DND-41 (cell line): ENCODE results near the gene RNU5B-1.

ENCODE experiments used
- EZH2 ChIP-seq: IDR thresholded peaks from 3 replicates; pipeline ENCODE4 v1.6.1; 2012; ENCODE audit warnings: borderline replicate concordance, low read depth, mild to moderate bottlenecking, moderate library complexity, low read length, inconsistent platforms; ENCODE audit not compliant: severe bottlenecking
- TF ChIP-seq, protein P1 (sequence below): IDR thresholded peaks from 2 replicates; pipeline ENCODE4 v1.5.1; 2012; ENCODE audit warnings: borderline replicate concordance, low read length, moderate library complexity, mild to moderate bottlenecking; ENCODE audit not compliant: poor library complexity, severe bottlenecking; ENCODE audit errors: extremely low read depth

DNA sequence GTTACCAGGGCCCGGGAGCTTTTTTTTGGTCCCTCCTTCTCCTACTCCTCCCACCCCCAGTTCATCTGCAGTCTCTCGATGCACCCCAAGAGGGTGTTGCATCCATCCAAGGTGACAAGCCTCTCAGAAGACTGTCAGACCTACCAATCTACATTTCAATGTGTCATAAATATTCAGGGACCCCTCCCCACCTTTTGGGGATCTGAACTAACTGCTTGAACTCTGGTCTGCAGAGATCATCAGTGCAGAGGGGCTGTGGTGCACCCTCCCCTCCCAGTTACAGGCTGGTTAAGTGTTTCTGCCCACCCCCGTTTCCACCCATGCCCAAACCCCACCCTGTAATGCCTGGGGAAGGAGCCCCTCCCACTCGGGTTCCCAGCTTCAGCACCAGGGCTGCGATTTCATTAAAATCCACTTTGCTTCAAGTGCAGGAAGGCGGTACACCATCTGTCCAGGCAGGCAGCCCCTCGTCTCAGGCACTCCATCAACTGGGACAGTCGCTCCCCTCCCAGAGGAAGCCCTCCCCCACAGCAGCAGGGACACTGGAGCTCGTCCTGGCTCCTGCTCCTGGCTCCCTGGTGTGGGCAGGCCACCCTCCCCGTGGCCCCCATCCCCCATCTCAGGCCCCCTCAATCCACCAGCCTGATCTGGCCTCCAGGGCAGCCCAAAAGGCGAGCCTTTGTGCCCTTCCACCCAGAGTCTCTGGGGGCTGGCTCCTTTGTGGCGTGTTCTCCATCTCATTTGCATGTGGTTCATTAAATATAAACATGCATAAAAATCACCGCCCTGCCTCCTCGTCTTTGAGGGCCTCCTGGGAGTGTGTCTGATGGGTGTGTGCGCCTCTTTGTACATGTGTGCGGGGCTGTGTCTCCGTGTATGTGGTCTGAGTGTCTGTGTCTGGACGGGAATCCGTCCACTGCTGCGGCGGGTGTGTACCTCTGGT, 32.3 kb downstream of the RNU5B-1 start:
- no peak for TF ChIP-seq EZH2
- TF ChIP-seq, protein P1, sequence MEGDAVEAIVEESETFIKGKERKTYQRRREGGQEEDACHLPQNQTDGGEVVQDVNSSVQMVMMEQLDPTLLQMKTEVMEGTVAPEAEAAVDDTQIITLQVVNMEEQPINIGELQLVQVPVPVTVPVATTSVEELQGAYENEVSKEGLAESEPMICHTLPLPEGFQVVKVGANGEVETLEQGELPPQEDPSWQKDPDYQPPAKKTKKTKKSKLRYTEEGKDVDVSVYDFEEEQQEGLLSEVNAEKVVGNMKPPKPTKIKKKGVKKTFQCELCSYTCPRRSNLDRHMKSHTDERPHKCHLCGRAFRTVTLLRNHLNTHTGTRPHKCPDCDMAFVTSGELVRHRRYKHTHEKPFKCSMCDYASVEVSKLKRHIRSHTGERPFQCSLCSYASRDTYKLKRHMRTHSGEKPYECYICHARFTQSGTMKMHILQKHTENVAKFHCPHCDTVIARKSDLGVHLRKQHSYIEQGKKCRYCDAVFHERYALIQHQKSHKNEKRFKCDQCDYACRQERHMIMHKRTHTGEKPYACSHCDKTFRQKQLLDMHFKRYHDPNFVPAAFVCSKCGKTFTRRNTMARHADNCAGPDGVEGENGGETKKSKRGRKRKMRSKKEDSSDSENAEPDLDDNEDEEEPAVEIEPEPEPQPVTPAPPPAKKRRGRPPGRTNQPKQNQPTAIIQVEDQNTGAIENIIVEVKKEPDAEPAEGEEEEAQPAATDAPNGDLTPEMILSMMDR = no peak
